Esophagus mucosa (tissue), 1 donor: ENCODE measurements around the gene HAPLN1. TPM values are rescaled to one million over a fixed set of nuclear protein-coding genes. Genes with fewer than 3 reads are reported as not detected.
"Not testable (repeated sequence)": the region's sequence is repeated elsewhere in the genome, so short reads cannot be mapped to it uniquely, and the experiment has no call there.

ENCODE experiments used
- ATAC-seq: fragments of 200-7000 bp; cut with Tn5 transposase; one replicate; pipeline ENCODE4 v1.9.1; 2020
- total RNA-seq: library from RNA; stranded (reverse); gene quantifications from one replicate; pipeline ENCODE4 v1.2.4, GENCODE V29; 2023
- donor health status: DM: yes; HTN: yes; CAD: no.

The HAPLN1 gene
- total RNA-seq: not detected

DNA sequence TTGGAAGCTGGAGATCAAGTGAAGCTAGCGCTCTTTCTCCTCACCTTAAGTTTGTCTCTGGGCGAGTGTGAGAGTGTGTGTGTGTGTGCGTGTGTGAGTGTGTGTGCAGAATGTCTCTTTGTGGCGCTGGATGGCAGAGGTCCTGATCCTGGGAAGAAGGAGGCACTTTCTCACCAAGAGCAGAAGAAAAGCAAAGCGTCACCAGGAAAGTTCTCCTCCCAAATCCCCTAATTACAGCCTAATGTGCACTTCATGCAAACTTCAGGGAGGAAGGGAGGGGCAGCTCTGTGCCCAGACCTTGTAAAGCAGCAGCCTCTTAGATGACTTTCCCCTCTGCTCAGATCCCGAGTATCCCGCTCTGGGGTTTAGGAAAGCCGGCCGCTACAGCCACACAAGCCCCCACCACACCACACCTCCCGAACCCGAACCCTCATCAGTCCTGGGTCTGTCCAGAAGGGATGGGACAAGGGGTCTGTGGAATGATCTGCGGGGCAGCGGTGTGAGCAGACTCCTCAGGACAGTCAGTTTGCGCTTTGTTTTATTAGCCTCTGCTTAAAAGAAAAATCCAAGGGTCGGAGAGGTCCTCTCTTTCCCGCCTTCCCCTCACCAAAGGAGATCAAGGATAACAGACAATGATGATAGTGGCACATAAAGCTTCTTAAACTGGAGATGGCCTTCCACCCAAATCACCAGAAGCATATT, at the start of gene HAPLN1:
Gene HAPLN1 (minus strand): TSS at position 20 of the 702 bp plus-strand sequence. CDS start 47,332 bp downstream, outside the sequence.
- ATAC-seq: no peak

- ATAC-seq: no peak
These were observed 46.8 kb upstream of the HAPLN1 start for GRCh38 chr5:83767409-83767992.

- no peak for ATAC-seq
These were observed 43.4 kb upstream of the HAPLN1 start for GRCh38 chr5:83764101-83764500.

DNA sequence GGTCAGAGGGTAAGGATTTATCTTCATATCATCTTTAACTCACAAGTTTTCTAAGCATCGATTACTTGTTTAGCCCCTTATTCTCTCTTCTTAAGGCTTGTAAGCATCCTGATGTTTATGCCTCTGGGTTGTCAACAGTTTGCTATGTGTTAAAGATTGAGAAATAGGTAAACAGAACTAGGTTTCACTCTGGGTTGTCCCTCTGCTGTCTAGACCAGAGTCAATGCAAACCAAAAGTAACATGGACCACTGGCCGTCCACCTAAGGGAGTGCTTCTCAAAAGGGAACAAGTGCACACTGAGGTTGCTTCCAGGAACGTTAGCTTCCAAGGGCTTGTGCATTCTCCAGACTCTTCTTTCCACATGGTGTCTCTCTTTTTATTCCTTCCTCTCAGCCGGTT, 39.9 kb upstream of the HAPLN1 start:
- ATAC-seq: no peak

GRCh38 chr5:83752700-83753099, 32.0 kb upstream of the HAPLN1 start:
- ATAC-seq: no peak

DNA sequence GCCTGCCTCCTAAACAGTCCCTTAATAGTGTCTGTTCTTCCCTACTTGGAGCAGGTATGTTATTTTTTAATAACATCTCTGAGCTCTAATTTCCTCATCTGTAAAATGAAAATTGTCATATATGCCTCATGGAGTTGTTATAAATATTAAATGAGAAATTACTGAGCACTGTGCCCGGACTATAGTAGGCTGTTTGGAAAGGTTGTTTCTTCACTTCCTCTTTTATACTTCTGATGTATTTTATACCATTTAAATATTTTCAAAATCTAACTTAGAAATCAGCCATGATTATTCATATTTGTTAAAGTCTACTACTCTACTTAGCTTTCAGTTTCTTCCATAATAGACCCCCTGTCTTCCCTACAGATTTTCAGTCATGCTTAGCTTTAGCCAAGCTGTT, 30.5 kb upstream of the HAPLN1 start:
- no peak for ATAC-seq

DNA sequence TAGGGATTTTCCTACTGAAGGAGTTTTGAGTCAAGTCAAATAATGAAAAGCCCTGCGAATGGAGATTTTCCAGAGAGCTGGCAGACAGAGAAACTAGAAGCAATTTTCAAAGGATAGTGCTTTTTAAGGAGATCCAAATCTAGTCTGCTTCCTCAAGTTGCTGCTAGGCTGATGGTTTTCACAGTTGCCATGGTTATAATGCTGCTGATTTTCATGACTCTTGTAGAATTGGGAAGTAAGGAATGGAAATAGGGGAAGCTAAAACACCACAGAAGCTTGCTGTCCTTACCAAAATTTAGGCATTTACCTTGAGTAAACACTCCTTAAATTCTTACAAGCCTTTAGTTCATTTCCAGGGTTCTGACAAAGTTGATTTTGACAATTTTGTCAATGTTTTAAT, 30.1 kb upstream of the HAPLN1 start:
- ATAC-seq: no peak

- no peak for ATAC-seq
These were observed 25.2 kb upstream of the HAPLN1 start for GRCh38 chr5:83745816-83746215.

DNA sequence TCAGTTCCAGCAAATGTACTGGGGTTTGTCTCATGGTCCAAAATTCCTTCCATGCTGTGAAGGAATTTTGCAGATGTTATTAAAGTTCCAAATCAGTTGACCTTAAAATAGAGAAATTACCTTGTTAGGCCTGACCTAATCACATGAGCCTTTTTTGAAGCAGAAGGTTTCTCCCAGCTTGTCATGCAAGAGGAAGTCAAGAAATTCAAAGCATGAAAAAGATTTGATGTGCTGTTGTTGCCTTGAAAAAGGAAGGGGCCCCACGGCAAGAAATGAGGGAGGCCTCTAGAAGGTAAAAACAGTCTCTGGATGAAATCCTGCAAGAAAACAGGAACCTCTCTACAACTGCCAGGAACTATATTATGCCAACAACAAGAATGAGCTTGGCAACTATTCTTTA, 24.2 kb upstream of the HAPLN1 start:
- ATAC-seq: no peak

DNA sequence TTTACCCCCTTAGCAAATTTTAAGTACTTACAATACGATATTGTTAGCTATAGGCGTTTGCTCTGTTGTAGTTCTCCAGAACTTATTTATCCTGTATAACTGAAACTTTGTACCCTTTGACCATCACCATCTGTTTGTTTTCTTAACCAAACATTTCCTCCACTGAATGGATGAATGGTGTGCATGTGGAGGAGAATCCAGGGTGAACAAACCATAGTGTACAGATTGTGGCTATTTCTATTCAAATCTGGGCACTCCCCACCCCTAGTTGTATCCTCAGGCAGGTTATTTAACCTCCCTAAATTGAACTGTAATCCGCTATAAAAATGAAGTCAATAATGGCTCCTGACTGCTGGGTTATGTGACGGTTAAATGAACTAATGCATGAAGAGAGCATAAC, 21.4 kb upstream of the HAPLN1 start:
- no peak for ATAC-seq

DNA sequence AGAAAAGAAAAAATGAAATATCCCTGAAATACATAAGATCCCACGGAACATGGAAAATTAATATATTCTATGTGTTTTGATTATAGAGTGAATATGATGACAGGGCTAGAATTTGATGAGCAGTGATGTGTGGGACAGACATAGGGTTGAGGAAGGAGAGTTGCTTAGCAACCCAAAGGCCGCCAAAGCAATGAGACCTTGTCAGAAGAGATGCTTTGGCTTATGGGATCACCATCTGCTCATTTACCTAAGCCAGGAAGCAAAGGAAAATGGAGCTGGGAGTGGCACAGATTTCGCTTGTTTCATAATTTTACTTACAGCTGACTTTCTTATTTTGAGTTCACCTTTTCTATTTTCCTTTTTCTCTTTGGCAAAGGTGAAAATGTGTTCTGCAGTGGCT, 20.9 kb upstream of the HAPLN1 start:
- ATAC-seq: no peak

DNA sequence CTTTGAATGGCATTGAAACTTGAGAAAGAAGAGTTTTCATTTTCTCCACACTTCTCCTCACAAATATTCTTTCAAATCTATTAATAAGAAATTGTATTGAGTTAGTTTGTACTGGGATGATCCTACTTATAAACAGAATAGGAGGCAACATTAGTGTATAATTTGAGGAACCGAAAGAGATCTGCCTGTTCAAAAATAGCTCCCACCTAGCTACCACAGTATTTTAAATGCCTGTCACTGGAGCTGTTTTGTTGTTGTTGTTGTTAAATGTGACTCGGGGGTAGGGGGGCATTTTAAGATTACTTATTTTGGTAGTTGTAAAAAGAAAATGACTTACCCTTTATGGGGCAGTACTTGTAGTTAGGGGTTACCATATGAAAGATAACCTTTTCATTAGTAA, 20.1 kb upstream of the HAPLN1 start:
- ATAC-seq: no peak

- ATAC-seq: not testable (repeated sequence)
These were observed 15.5 kb upstream of the HAPLN1 start for GRCh38 chr5:83736169-83736568.

DNA sequence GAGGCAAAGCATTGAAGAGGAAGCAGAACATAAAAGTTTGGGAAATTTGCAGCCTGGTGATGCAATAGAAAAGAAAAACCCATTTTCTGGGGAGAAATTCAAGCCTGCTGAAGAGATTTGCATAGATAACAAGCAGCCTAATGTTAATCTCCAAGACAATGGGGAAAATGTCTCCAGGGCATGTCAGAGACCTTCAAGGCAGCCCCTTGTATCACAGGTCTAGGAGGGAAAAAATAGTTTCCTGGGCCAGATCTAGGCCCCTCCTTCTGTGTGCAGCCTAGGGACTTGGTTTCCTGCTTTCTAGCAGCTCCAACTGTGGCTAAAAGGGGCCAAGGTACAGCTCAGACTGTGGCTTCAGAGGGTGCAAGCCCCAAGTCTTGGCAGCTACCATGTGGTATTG, 14.4 kb upstream of the HAPLN1 start:
- ATAC-seq: not testable (repeated sequence)

GRCh38 chr5:83731638-83732037, 11.0 kb upstream of the HAPLN1 start:
- no peak for ATAC-seq

DNA sequence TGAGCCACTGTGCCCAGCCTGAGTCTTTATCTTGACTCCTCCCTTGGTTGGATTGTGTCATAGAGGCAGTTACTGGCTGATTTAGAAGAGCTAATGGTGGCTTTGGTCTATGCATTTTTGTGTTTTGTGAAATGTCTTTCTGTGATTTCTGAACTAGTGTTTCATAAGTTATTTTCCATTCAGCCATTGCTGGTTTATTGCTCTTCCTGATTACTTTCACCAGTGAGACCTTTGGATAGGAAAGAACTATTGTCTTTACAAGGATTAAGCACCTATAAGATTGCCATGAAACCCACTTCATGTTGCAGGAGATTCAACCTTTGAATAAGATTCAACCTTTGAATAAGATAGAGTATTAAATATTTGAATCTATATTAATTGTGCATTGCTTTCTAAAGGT, 8.7 kb upstream of the HAPLN1 start:
- no peak for ATAC-seq

DNA sequence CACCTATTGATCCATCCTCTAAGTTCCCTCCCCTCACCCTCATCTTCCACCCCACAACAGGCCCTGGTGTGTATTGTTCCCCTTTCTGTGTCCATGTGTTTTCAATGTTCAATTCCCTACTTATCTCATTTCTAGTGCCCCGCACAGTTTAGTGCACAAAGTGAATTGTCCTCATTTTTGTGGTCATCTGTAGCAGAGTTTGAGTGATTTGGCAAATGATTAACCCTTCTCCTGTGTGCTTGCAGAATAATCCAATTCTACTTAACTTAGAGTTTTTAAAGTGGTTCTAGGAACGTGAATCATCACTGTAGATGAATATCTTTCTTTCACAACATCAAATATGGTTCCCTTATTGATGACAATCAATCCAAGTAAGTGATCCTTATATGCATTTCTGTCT, 6.3 kb upstream of the HAPLN1 start:
- no peak for ATAC-seq

DNA sequence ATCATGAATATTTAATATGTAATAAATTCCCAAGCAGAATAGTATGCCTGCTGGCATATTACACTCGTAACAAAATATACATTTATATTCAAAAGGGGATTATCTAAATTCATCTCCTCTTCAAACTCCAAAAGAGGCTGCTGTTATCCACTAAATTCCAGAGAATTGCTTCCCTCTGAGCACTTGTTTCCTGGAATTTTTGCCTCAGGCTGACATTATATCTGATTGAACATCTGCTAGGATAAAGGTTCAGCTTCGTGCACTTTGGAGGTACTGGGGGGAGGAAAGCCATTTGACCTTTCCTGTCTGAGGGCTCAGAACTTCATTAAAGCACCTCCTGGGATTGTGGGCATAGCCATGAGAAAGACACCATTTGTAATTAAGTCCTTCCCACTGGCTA, 4.3 kb upstream of the HAPLN1 start:
- no peak for ATAC-seq

DNA sequence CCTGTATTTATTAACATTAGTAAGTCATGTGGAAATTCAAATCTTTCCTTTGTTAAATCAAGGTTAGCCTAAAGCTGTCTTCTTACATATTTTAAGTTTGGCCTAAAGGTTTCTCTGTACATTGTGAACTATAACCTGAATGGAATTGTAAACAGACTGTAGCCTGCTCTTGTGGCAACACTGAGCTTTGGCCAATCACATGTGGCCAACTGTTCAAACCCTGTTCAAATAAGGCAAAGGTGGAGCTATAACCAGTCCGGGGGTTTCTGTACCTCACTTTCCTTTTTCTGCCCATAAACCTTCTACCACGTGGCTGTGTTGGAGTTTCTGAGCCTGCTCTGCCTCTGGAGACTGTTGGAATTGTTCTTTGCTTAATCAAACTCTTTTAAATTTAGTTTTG, 3.3 kb upstream of the HAPLN1 start:
- ATAC-seq: no peak

- ATAC-seq: no peak
These were observed 2.4 kb upstream of the HAPLN1 start for GRCh38 chr5:83723031-83723430.

- ATAC-seq: peak; percentile 45
These were observed 1.6 kb upstream of the HAPLN1 start for GRCh38 chr5:83721953-83722901.

GRCh38 chr5:83718936-83719495, 1.6 kb downstream of the HAPLN1 start:
- ATAC-seq: no peak

DNA sequence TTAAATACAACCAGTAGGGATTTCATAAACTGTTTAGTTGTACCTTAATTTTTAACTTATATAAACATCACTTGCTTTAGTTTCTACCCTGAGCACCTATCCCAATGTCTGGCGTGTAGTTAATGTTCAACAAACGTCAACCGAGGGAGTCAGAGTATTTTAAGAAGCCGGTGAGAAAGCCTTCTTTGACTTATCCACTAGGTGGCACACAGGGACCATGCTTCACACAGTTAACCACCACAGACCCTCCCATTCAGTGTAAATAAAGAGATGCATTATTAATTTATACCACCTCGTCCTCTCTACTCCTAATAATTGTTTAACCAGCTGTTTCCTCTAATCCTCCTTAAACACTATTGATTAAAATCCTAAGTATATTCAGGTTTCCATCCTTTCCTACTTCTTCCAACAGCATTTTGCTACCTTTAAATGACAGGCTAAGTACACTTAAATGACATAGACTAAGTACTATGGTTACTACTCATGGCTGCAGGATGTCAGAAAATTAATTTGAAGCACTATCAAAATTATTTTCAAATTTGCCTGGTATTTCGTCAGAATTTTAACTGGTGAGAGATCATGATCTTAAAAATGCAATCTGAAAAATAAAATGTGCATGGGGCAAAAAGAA, 2.3 kb downstream of the HAPLN1 start:
- ATAC-seq: peak; percentile 61
